Measurements from ENCODE around the gene MLLT1. TPM values are rescaled to one million over a fixed set of nuclear protein-coding genes. Genes with fewer than 3 reads are reported as not detected.

The MLLT1 gene
- total and polyA plus RNA-seq, 2 donors (not counting 1 experiment from before 2014, with no cell fraction given), result 6.4 to 13.7 TPM

- Histone ChIP-seq H3K9ac (ENCODE audit: insufficient read depth, low read length) (no peak overlapping the region), H3K9me3 (ENCODE audit: control insufficient read depth, insufficient read depth, low read depth, low read length) (no peaks in the 10 kb centered on the region), H3K27ac (ENCODE audit: insufficient read depth, low read length) (no peak overlapping the region), H3K36me3 (ENCODE audit: control insufficient read depth, insufficient read depth, low read length) (peaks cover 21% of the 10 kb centered on the region), H3K79me2 (ENCODE audit: control insufficient read depth, insufficient read depth, low read length) (peaks cover 45% of the 10 kb centered on the region), H3K27me3 (ENCODE audit: control insufficient read depth, insufficient read depth, low read length) (no peaks in the 10 kb centered on the region), H3K4me2 (ENCODE audit: extremely low read depth, insufficient read depth, low read length) (no peak overlapping the region), H4K20me1 (ENCODE audit: control insufficient read depth, extremely low read depth, insufficient read depth, low read length) (no peaks in the 10 kb centered on the region), H2AFZ (ENCODE audit: low read length) (no peak overlapping the region), H3K4me3 (replicated peaks in 1 of 4; ENCODE audit: control extremely low read depth in 1 of 4, insufficient read depth in 1 of 4, low read depth in 3 of 4, low read length in 4 of 4) (no peak overlapping the region), H3K4me1 (ENCODE audit: control insufficient read depth, extremely low read depth, insufficient read depth, low read length) (peaks cover 7% of the 10 kb centered on the region)
- DNase-seq (ENCODE audit: low read depth in 2 of 2), result no peak
- no peak for TF ChIP-seq CTCF (conservative IDR thresholded peaks at IDR 0.05 in 1 of 2, IDR thresholded peaks at IDR 0.05 in 1 of 2; ENCODE audit: low read depth in 1 of 2, low read length in 2 of 2)
- no peak for TF ChIP-seq EZH2 (IDR thresholded peaks at IDR 0.05; ENCODE audit: low read length, missing control alignments)
Observed at GRCh38 chr19:6258812-6259311, 20.9 kb downstream of the MLLT1 start.

- Histone ChIP-seq H4K20me1 (ENCODE audit: control insufficient read depth, extremely low read depth, insufficient read depth, low read length) (no peaks in the 10 kb centered on the region), H3K4me1 (ENCODE audit: control insufficient read depth, extremely low read depth, insufficient read depth, low read length) (peaks cover 10% of the 10 kb centered on the region), H3K4me3 (replicated peaks in 1 of 4; ENCODE audit: control extremely low read depth in 1 of 4, insufficient read depth in 1 of 4, low read depth in 3 of 4, low read length in 4 of 4) (no peak overlapping the region), H3K27ac (ENCODE audit: insufficient read depth, low read length) (no peak overlapping the region), H2AFZ (ENCODE audit: low read length) (no peak overlapping the region), H3K27me3 (ENCODE audit: control insufficient read depth, insufficient read depth, low read length) (no peaks in the 10 kb centered on the region), H3K4me2 (ENCODE audit: extremely low read depth, insufficient read depth, low read length) (no peak overlapping the region), H3K79me2 (ENCODE audit: control insufficient read depth, insufficient read depth, low read length) (peaks cover 64% of the 10 kb centered on the region), H3K9me3 (ENCODE audit: control insufficient read depth, insufficient read depth, low read depth, low read length) (no peaks in the 10 kb centered on the region), H3K36me3 (ENCODE audit: control insufficient read depth, insufficient read depth, low read length) (peaks cover 4% of the 10 kb centered on the region), H3K9ac (ENCODE audit: insufficient read depth, low read length) (no peak overlapping the region)
- no peak for DNase-seq (ENCODE audit: low read depth in 2 of 2)
- TF ChIP-seq EZH2 (IDR thresholded peaks at IDR 0.05; ENCODE audit: low read length, missing control alignments) (no peak), CTCF (conservative IDR thresholded peaks at IDR 0.05 in 1 of 2, IDR thresholded peaks at IDR 0.05 in 1 of 2; ENCODE audit: low read depth in 1 of 2, low read length in 2 of 2) (no peak)
Observed at GRCh38 chr19:6253954-6254733, 25.6 kb downstream of the MLLT1 start.

- Histone ChIP-seq H3K4me3 (replicated peaks in 1 of 4; ENCODE audit: control extremely low read depth in 1 of 4, insufficient read depth in 1 of 4, low read depth in 3 of 4, low read length in 4 of 4) (no peak overlapping the region), H2AFZ (ENCODE audit: low read length) (no peak overlapping the region), H3K27me3 (ENCODE audit: control insufficient read depth, insufficient read depth, low read length) (no peaks in the 10 kb centered on the region), H3K9ac (ENCODE audit: insufficient read depth, low read length) (no peak overlapping the region), H3K79me2 (ENCODE audit: control insufficient read depth, insufficient read depth, low read length) (peaks cover 59% of the 10 kb centered on the region), H3K9me3 (ENCODE audit: control insufficient read depth, insufficient read depth, low read depth, low read length) (no peaks in the 10 kb centered on the region), H3K27ac (ENCODE audit: insufficient read depth, low read length) (no peak overlapping the region), H3K4me2 (ENCODE audit: extremely low read depth, insufficient read depth, low read length) (no peak overlapping the region), H4K20me1 (ENCODE audit: control insufficient read depth, extremely low read depth, insufficient read depth, low read length) (no peaks in the 10 kb centered on the region), H3K36me3 (ENCODE audit: control insufficient read depth, insufficient read depth, low read length) (no peaks in the 10 kb centered on the region), H3K4me1 (ENCODE audit: control insufficient read depth, extremely low read depth, insufficient read depth, low read length) (peaks cover 11% of the 10 kb centered on the region)
- TF ChIP-seq CTCF (conservative IDR thresholded peaks at IDR 0.05 in 1 of 2, IDR thresholded peaks at IDR 0.05 in 1 of 2; ENCODE audit: low read depth in 1 of 2, low read length in 2 of 2) (no peak), EZH2 (IDR thresholded peaks at IDR 0.05; ENCODE audit: low read length, missing control alignments) (no peak)
- no peak for DNase-seq (ENCODE audit: low read depth in 2 of 2)
Observed at GRCh38 chr19:6252066-6252465, 27.7 kb downstream of the MLLT1 start.

Measured in fibroblast of lung (primary cell).